Panc1 (cell line): ENCODE data around the gene NNT. TPM values are rescaled to one million over a fixed set of nuclear protein-coding genes. Genes with fewer than 3 reads are reported as not detected.

Experiments
- ATAC-seq: fragments of 200-7000 bp; cut with Tn5 transposase; 2 replicates; pipeline ENCODE4 v1.9.1; 2020; ENCODE audit warnings: mild to moderate bottlenecking, moderate library complexity
- BruUV-seq: library from RNA; stranded (reverse); fragments of 400-500 nt; replicated peaks from 2 replicates; lab custom pipeline; 2021; lab: Mats Ljungman, UMichigan
- CTCF ChIA-PET: fragments of 300-600 bp; sonication (Branson Sonifier 250); formaldehyde crosslinking; loops from one replicate; lab custom pipeline; 2022; ENCODE audit warnings: antibody characterized with exemption; lab: Charles Lee
- POLR2A ChIA-PET: fragments of 300-600 bp; sonication (Branson Sonifier 250); formaldehyde crosslinking; loops from one replicate; lab custom pipeline; 2022; ENCODE audit warnings: antibody characterized with exemption; lab: Charles Lee
- DNase-seq: peaks from one replicate; pipeline ENCODE4 v3.0.0-alpha.2; 2010; ENCODE audit warnings: low read depth, low spot score
- H3K27ac ChIP-seq: 2 replicates; pipeline ENCODE4 v1.5.1; 2011; ENCODE audit warnings: mild to moderate bottlenecking, low read length, inconsistent platforms
- H3K27me3 ChIP-seq: fragments of 200-500 bp; sonication (Bioruptor generic); 2 replicates; pipeline ENCODE4 v1.6.0; 2014; ENCODE audit warnings: low read length, inconsistent platforms; ENCODE audit not compliant: control insufficient read depth, insufficient read depth
- H3K36me3 ChIP-seq: fragments of 200-500 bp; sonication (Bioruptor generic); 2 replicates; pipeline ENCODE4 v1.5.1; 2014; ENCODE audit warnings: inconsistent platforms, mild to moderate bottlenecking, low read length, moderate library complexity; ENCODE audit not compliant: control insufficient read depth, insufficient read depth
- H3K4me1 ChIP-seq: 2 replicates; pipeline ENCODE4 v1.5.1; 2011; ENCODE audit warnings: inconsistent platforms, mild to moderate bottlenecking, low read length, moderate library complexity; ENCODE audit not compliant: control insufficient read depth, insufficient read depth
- H3K4me3 ChIP-seq, 2 experiments: 2 replicates each; pipeline ENCODE4 v1.5.1; 2011 to 2012; ENCODE audit warnings: low read depth in 2 of 2, low read length in 2 of 2, mild to moderate bottlenecking in 2 of 2, inconsistent platforms in 1 of 2, moderate library complexity in 1 of 2
- H3K9me3 ChIP-seq: fragments of 200-500 bp; sonication (Bioruptor generic); 2 replicates; pipeline ENCODE4 v1.5.1; 2014; ENCODE audit warnings: low read depth, mild to moderate bottlenecking, inconsistent platforms, low read length, moderate library complexity; ENCODE audit not compliant: control insufficient read depth, insufficient read depth
- POLR2AphosphoS5 ChIP-seq: IDR thresholded peaks from 2 replicates; pipeline ENCODE4 v1.6.1; 2012; ENCODE audit warnings: mild to moderate bottlenecking, low read depth, low read length, moderate library complexity
- SIN3A ChIP-seq: IDR thresholded peaks from 2 replicates; pipeline ENCODE4 v1.6.1; 2012; ENCODE audit warnings: low read depth, mild to moderate bottlenecking, low read length, moderate library complexity, borderline replicate concordance; ENCODE audit not compliant: insufficient read depth
- TCF7L2 ChIP-seq: IDR thresholded peaks from 2 replicates; pipeline ENCODE4 v1.6.1; 2011; ENCODE audit warnings: mild to moderate bottlenecking, low read depth, low read length, inconsistent platforms
- in situ Hi-C: cut with HindIII; loops from 2 replicates; pipeline ENCODE4 v1.10.0; 2016; ENCODE audit warnings: low sequenced_read_pairs, low pct_unique_long_range_greater_than_20kb
- intact Hi-C: fragments of 100-400 bp; cut with micrococcal nuclease; formaldehyde crosslinking; loops from one replicate; pipeline ENCODE4 v1.10.0; 2022; ENCODE audit not compliant: unreplicated experiment
- total RNA-seq: library from RNA; stranded (reverse); gene quantifications from one replicate; pipeline ENCODE4 v1.2.1, GENCODE V29; 2021; ENCODE audit not compliant: unreplicated experiment
- TF ChIP-seq, protein P1 (sequence below): fragments of 450-650 bp; IDR thresholded peaks from 2 replicates; pipeline ENCODE4 v1.5.1; 2017; ENCODE audit warnings: mild to moderate bottlenecking
- TF ChIP-seq, protein P2 (sequence below), 2 experiments: IDR thresholded peaks; 2 replicates each; pipeline ENCODE4 v1.6.1; 2011 to 2012; ENCODE audit warnings: low read depth in 2 of 2, control low read depth in 1 of 2, low read length in 1 of 2, mild to moderate bottlenecking in 1 of 2, moderate library complexity in 1 of 2; ENCODE audit not compliant: insufficient read depth in 1 of 2

The NNT gene
- total RNA-seq, 1 experiment from 2014 or later: 78.7 TPM

DNA sequence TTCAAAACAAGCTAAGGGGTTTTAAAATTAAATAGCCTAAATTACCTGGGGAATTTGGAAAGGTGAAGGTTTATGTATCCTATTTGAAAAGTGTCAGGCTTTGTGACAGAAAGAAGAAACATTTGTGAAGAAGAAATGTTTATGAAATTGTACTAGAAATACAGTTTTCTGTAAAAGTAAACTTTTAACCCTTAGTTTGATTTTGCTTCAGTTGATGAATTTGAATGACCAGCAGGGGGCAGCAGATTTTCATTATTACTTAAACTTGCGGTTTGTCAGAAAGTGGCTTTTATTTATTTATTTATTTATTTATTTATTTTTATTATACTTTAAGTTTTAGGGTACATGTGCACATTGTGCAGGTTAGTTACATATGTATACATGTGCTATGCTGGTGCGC is 58.1 kb downstream of the NNT start:
- intact Hi-C loops (loop anchor here (10.0 kb wide), 1 partner anchor 1114 kb away; no protein-coding TSS in a partner anchor), in situ Hi-C loops (no loop called here)
- DNase-seq (peak; percentile 8), ATAC-seq (no peak)
- no peak for TF ChIP-seq POLR2AphosphoS5
- TF ChIP-seq SIN3A: no peak
- TF ChIP-seq, protein P1, sequence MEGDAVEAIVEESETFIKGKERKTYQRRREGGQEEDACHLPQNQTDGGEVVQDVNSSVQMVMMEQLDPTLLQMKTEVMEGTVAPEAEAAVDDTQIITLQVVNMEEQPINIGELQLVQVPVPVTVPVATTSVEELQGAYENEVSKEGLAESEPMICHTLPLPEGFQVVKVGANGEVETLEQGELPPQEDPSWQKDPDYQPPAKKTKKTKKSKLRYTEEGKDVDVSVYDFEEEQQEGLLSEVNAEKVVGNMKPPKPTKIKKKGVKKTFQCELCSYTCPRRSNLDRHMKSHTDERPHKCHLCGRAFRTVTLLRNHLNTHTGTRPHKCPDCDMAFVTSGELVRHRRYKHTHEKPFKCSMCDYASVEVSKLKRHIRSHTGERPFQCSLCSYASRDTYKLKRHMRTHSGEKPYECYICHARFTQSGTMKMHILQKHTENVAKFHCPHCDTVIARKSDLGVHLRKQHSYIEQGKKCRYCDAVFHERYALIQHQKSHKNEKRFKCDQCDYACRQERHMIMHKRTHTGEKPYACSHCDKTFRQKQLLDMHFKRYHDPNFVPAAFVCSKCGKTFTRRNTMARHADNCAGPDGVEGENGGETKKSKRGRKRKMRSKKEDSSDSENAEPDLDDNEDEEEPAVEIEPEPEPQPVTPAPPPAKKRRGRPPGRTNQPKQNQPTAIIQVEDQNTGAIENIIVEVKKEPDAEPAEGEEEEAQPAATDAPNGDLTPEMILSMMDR: peak; percentile 49; the same call in 1 of the 2 replicates
- H3K9me3 ChIP-seq: no peaks in the 10 kb centered on the region
- POLR2A ChIA-PET: no interaction called here
- H3K27me3 ChIP-seq: no peaks in the 10 kb centered on the region
- no TSS peak for BruUV-seq
- no peak overlapping the region for H3K4me3 ChIP-seq
- CTCF ChIA-PET: no interaction called here
- H3K27ac ChIP-seq: no peak overlapping the region
- H3K4me1 ChIP-seq: no peaks in the 10 kb centered on the region
- peaks cover 5% of the 10 kb centered on the region for H3K36me3 ChIP-seq

- Histone ChIP-seq H3K27me3 (no peaks in the 10 kb centered on the region), H3K4me3 (no peak overlapping the region), H3K4me1 (no peaks in the 10 kb centered on the region), H3K27ac (no peak overlapping the region), H3K36me3 (peaks cover 5% of the 10 kb centered on the region), H3K9me3 (no peaks in the 10 kb centered on the region)
- in situ Hi-C loops (no loop called here), intact Hi-C loops (loop anchor here (10.0 kb wide), 1 partner anchor 1111 kb away; no protein-coding TSS in a partner anchor)
- no TSS peak for BruUV-seq
- DNase-seq (no peak), ATAC-seq (no peak)
- TF ChIP-seq SIN3A (no peak), TCF7L2 (no peak), POLR2AphosphoS5 (no peak)
- TF ChIP-seq, protein P1: no peak
- TF ChIP-seq, protein P2, sequence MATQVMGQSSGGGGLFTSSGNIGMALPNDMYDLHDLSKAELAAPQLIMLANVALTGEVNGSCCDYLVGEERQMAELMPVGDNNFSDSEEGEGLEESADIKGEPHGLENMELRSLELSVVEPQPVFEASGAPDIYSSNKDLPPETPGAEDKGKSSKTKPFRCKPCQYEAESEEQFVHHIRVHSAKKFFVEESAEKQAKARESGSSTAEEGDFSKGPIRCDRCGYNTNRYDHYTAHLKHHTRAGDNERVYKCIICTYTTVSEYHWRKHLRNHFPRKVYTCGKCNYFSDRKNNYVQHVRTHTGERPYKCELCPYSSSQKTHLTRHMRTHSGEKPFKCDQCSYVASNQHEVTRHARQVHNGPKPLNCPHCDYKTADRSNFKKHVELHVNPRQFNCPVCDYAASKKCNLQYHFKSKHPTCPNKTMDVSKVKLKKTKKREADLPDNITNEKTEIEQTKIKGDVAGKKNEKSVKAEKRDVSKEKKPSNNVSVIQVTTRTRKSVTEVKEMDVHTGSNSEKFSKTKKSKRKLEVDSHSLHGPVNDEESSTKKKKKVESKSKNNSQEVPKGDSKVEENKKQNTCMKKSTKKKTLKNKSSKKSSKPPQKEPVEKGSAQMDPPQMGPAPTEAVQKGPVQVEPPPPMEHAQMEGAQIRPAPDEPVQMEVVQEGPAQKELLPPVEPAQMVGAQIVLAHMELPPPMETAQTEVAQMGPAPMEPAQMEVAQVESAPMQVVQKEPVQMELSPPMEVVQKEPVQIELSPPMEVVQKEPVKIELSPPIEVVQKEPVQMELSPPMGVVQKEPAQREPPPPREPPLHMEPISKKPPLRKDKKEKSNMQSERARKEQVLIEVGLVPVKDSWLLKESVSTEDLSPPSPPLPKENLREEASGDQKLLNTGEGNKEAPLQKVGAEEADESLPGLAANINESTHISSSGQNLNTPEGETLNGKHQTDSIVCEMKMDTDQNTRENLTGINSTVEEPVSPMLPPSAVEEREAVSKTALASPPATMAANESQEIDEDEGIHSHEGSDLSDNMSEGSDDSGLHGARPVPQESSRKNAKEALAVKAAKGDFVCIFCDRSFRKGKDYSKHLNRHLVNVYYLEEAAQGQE (IDR thresholded peaks at IDR 0.05; ENCODE audit: insufficient read depth in 1 of 2, low read depth in 2 of 2, low read length in 1 of 2): no peak
- POLR2A ChIA-PET: no interaction called here
- CTCF ChIA-PET: no interaction called here
Observed at GRCh38 chr5:43663916-43664315, 60.9 kb downstream of the NNT start.
